Measurements from ENCODE around the gene KCNQ1.

GRCh38 chr11:2689651-2690575 is 245.1 kb downstream of the KCNQ1 start:
- no peak for TF ChIP-seq POLR2A (IDR thresholded peaks at IDR 0.05)
- TF ChIP-seq, protein P1, sequence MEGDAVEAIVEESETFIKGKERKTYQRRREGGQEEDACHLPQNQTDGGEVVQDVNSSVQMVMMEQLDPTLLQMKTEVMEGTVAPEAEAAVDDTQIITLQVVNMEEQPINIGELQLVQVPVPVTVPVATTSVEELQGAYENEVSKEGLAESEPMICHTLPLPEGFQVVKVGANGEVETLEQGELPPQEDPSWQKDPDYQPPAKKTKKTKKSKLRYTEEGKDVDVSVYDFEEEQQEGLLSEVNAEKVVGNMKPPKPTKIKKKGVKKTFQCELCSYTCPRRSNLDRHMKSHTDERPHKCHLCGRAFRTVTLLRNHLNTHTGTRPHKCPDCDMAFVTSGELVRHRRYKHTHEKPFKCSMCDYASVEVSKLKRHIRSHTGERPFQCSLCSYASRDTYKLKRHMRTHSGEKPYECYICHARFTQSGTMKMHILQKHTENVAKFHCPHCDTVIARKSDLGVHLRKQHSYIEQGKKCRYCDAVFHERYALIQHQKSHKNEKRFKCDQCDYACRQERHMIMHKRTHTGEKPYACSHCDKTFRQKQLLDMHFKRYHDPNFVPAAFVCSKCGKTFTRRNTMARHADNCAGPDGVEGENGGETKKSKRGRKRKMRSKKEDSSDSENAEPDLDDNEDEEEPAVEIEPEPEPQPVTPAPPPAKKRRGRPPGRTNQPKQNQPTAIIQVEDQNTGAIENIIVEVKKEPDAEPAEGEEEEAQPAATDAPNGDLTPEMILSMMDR (IDR thresholded peaks at IDR 0.05) = no peak
